HL-60/S4 (cell line): ENCODE data around the gene DHPS.
"Not testable (repeated sequence)": the region's sequence is repeated elsewhere in the genome, so short reads cannot be mapped to it uniquely, and the experiment has no call there.

Experiments
- in situ Hi-C: fragments of 300-500 bp; cut with MboI; formaldehyde crosslinking; loops from 2 replicates; pipeline ENCODE4 v1.14.3; 2022; ENCODE audit warnings: low sequenced_read_pairs

Gene DHPS

GRCh38 chr19:12681074-12681987 is at the start of gene DHPS:
TSS of gene DHPS (minus strand) at chr19:12681880. CDS start at chr19:12681766, 114 bp downstream.
- in situ Hi-C loops = no loop called here

DNA sequence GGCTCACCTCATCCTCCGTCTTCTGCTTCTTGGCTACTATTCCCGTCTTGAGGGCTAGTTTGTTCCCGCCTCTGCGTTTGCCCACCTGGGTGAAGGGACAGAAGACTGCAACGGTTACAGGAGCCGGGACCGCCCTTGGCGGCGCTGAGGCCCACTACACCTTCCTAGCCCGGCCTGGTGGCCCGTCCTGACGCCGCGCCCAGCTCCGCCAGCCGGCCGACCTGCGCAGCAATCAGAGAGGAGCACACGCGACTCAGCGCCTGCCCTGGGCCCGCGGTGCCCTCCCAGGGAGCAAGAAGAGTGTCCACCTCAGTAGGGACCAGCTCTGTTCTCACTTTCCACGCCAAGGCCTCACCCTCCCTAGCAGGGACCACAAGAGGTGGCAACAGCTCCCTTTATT is 49.7 kb upstream of the DHPS start:
- in situ Hi-C loops = no loop called here

DNA sequence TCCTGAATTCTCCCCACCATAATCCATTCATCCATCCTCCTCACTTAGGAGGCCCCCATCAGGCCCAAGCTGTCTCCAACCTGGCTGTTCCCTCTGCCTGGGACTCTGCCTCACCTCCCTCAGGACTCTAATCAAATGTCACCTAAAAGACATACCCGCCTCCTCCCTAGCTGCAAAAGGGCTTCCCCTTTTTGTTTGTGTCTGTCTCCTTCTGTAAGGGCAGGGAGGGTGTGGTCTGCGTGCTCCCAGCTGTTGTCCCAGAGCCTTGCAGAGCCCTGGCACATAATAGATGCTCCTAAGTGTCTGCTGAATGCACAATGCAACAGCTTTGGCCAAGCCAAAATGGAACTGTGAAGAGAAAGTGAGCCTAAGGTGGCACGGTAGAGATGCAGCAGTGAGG is 48.4 kb upstream of the DHPS start:
- in situ Hi-C loops = no loop called here

- in situ Hi-C loops = no loop called here
These were observed 46.2 kb upstream of the DHPS start for GRCh38 chr19:12727745-12728433.

DNA sequence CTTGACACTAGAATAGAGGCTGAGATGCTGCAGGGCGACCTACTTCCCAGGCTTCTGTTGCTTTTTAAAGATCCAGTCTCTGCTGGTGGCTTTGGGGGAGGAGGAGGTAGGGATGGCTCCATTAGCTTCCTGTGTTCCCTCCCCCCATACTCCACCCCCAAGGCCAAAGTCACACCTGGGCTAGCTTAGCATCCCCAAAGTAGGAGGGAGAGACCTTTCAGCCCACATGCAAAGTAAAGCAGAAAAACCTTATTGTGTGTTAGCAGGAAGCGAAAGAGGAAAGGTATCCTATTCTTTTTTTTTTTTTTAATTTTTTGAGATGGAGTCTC is 45.3 kb upstream of the DHPS start:
- in situ Hi-C loops = no loop called here

- in situ Hi-C loops = not testable (repeated sequence)
These were observed 43.9 kb upstream of the DHPS start for GRCh38 chr19:12725612-12726011.

- in situ Hi-C loops = no loop called here
These were observed 42.2 kb upstream of the DHPS start, which contains the start of gene TNPO2 for GRCh38 chr19:12723641-12724426. TSS of gene TNPO2 (minus strand) at chr19:12723932. CDS start at chr19:12720977, 2,955 bp downstream.

GRCh38 chr19:12723381-12723640 is 41.6 kb upstream of the DHPS start:
- in situ Hi-C loops = no loop called here

DNA sequence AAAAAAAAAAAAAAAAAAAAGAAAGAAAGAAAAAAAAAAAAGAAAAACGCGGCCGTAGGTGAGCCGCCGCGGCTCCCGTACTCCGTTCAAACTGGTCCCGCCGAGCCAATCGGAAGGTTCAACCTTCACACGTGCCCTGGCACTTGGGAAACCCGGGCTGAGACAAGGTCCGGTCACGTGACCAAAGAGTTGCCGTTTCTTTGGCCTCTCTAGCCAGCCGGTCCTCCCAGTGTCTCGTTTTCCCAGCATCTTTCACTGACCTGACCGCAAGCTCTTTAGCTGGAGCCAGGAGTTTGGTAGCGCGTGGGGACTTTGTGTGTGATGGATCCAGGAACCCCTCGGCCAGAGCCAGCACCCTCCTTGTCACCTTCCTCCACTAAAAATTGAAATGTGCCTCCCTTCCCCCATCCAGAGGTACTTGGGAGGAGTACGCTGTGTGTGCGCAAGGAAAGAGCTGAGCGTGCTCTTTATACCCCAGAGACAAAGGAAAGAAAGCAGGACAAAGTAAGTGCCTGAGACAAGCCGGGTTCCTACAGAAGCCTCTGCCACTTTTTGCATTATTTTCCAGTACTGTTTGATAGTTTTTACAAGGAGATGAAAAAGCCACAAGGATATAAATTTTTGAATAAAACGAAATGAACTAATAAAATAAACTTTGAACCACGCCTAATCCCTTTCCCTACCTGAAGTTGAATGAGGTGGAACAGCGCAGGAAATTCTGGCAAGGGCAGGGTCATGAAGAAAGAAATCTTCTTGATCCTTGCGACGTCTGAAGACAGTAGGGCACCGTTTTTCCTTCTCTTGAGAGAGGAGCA is 41.1 kb upstream of the DHPS start:
- in situ Hi-C loops = no loop called here

DNA sequence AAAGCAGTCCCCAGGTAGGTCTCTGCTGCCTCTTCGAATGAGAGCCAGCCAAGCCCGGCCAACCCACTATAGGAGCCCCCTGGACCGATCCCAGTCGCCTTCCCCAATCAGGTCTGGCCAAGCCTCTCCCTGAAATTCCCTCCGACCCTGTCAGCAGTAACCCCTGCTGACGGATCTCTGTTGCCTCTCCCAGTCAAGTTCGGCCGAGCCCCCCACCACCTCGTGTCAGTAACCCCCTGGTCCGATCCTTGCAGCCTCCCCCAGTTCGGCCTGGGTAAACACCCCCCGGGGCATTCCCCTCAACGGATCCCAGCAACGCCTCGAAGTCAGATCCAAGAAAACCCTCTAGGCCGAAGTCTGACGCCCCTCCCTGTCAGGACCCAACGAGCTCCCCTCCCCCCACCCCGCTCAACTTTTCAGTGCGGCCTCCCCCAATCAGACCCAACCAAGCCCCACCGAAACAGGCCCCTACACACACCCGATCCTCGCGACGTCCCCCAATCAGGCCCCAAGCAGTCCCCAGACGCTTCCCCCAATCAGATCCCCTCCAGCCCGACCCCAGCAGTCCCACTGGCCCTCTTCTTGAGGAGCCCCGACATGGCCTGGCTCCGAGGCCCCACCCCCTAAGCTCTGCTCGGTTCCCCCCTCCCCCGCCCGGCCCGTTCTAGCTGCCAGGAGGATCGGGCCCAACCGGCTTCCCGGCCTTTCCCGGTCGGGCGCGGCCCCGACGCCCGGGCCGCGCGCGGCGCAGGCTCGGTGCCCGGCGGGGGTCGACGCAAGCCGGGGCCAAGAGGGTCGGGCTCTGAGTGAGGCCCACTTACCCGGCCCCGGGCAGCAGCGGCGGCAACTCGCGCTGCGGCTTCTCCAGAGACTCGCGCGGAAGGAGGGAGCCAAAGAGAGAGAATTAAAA is 40.2 kb upstream of the DHPS start:
- in situ Hi-C loops = no loop called here

DNA sequence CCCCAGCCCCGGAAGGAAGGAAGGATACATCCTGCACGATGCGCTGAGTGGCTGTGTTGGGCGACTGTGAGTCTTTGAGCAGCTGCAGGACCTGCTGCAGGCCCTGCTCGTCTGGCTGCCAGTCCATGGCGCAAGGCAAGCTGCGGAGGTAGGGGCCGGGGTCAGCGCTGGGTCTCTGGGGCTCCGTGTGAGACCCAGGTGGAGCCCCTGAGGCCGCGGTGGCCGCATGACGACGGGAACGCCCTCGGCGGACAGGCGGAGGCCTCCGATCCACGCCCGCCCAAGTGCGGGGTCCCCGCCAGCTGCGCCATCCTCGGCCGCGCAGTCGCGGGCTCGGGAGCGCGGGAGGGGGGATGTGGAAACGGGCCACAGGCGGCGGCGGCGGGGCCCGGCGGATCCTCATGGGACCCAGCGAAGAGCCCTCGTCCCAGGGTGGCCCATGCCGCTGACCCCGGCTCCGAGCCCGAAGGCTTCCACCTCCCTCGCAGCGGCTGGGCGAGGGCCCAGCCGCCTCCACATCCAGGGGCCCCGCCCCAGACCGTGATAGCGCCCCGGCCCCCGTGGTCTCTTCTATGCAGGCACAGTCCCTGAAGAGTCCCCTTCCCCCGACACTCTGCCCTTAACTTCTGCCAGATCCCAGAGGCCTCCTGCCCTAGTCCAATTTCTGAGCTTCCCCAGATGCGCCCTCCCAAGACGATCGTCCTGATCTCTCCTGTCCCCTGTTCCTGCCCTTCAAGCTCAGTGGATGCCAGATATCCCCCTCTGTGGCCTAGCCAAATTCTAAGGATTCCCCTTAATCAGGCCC is 39.4 kb upstream of the DHPS start:
- in situ Hi-C loops = no loop called here

GRCh38 chr19:12720296-12720695 is 38.6 kb upstream of the DHPS start:
- in situ Hi-C loops = no loop called here

DNA sequence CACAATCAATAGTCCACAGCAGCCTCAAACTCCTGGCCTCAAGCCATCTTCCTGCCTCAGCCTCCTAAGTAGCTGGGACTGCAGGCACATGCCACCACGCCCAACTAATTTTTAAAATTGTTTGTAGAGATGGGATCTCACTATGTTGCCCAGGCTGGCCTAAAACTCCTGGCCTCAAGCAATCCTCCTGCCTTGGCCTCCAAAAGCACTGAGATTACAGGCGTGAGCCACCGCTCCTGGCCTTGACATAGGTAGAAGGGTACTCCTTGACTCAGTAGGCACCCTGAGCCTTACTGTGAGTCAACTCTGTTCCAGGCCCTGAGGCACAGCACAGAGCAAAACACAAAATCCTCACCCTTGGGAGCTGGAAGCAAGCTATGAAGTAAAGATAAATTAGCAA is 34.2 kb upstream of the DHPS start:
- in situ Hi-C loops = no loop called here

- in situ Hi-C loops = no loop called here
These were observed 33.4 kb upstream of the DHPS start for GRCh38 chr19:12715102-12715501.

DNA sequence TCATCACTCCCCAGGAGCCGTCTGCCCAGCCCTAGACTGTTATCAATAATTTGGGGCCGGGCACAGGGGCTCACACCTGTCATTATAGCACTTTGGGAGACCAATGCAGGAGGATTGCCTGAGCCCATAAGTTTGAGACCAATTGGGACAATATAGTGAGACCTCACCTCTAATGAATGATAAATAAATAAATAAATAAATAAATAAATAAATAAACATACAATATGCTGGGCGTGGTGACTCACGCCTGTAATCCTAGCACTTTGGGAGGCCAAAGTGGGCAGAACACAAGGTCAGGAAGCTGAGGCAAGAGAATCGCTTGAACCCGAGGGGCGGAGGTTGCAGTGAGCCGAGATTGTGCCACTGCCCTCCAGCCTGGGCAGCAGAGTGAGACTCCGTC is 31.6 kb upstream of the DHPS start:
- in situ Hi-C loops = not testable (repeated sequence)

DNA sequence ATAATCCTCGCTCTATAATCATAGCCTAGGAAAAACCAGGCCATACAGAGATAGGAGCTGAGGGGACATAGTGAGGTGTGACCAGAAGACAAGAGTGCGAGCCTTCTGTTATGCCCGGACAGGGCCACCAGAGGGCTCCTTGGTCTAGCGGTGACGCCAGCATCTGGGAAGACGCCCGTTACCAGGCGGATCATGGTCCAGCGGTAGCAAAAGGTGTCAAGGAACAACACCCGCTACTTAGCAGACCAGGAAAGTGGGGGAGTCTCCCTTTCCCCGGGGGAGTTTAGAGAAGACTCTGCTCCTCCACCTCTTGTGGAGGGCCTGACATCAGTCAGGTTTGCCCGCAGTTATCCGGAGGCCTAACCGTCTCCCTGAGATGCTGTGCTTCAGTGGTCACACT is 30.4 kb upstream of the DHPS start:
- in situ Hi-C loops = not testable (repeated sequence)

- in situ Hi-C loops = no loop called here
These were observed 29.5 kb upstream of the DHPS start for GRCh38 chr19:12711187-12711586.

DNA sequence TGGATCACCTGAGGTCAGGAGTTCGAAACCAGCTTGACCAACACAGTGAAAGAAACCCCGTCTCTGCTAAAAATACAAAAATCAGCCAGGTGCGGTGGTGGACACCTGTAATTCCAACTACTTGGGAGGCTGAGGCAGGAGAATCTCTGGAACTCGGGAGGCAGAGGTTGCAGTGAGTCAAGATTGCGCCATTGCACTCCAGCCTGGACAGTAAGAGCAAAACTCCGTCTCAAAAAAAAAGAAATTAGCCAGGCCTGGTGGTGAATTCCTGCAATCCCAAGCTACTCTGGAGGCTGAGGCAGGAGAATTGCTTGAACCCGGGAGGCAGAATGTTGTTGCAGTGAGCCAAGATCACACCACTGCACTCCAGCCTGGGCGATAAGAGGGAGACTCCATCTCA is 27.0 kb upstream of the DHPS start:
- in situ Hi-C loops = no loop called here

DNA sequence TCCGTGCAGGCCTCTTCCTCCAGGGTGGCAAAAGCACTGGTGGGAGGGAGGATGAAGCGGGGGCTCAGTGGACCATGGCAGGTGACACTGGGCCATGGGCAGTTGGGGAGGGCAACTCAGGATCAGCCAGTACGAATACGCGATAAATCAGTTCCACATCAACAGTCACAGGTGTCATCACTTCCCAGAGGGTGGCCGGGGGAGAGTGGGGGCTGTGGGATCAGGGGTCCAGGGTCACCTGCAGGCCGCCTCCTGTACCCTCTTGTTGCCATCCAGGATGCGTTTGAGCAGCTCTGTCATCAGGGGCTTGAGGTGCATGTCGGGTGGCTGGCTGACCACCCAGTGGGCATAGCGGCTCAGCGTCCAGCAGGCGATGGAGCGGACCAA is 24.6 kb upstream of the DHPS start:
- in situ Hi-C loops = no loop called here
